SK-N-SH treated with all-trans-retinoic acid at 6 μM for 48 hours (cell line): Measurements from ENCODE around the gene CHDH.

Experiments used
- ATAC-seq: fragments of 200-7000 bp; cut with Tn5 transposase; 3 replicates; pipeline ENCODE4 v1.9.1; 2020; ENCODE audit warnings: mild to moderate bottlenecking, moderate library complexity
- CSDC2 ChIP-seq: fragments of 250-450 bp; sonication (Bioruptor Pico); IDR thresholded peaks from 2 replicates; pipeline ENCODE4 v1.5.0; 2020; ENCODE audit warnings: mild to moderate bottlenecking, moderate library complexity
- ISL1 ChIP-seq: fragments of 250-450 bp; sonication (Bioruptor Pico); IDR thresholded peaks from 2 replicates; pipeline ENCODE4 v2.1.2; 2022; ENCODE audit warnings: mild to moderate bottlenecking, moderate library complexity
- OSR1 ChIP-seq: fragments of 250-450 bp; sonication (Bioruptor Pico); IDR thresholded peaks from 2 replicates; pipeline ENCODE4 v1.8.0; 2022; ENCODE audit warnings: moderate library complexity, mild to moderate bottlenecking, inconsistent platforms
- PPARA ChIP-seq: fragments of 250-450 bp; sonication (Bioruptor Pico); IDR thresholded peaks from 2 replicates; pipeline ENCODE4 v1.5.0; 2020; ENCODE audit warnings: mild to moderate bottlenecking, borderline replicate concordance
- RARB ChIP-seq: fragments of 250-450 bp; sonication (Bioruptor Pico); IDR thresholded peaks from 2 replicates; pipeline ENCODE4 v1.8.0; 2021; ENCODE audit warnings: mild to moderate bottlenecking, moderate library complexity
- SNAI2 ChIP-seq: fragments of 250-450 bp; sonication (Bioruptor Pico); IDR thresholded peaks from 2 replicates; pipeline ENCODE4 v1.5.0; 2020; ENCODE audit warnings: mild to moderate bottlenecking, moderate library complexity
- TCF4 ChIP-seq: fragments of 250-450 bp; sonication (Bioruptor Pico); IDR thresholded peaks from 2 replicates; pipeline ENCODE4 v1.8.0; 2021; ENCODE audit warnings: mild to moderate bottlenecking, moderate library complexity, borderline replicate concordance
- TOX ChIP-seq: fragments of 250-450 bp; sonication (Bioruptor Pico); IDR thresholded peaks from 2 replicates; pipeline ENCODE4 v1.8.0; 2021; ENCODE audit warnings: mild to moderate bottlenecking, moderate library complexity, borderline replicate concordance
- ZC3H10 ChIP-seq: fragments of 250-450 bp; sonication (Bioruptor Pico); IDR thresholded peaks from 2 replicates; pipeline ENCODE4 v1.5.1; 2021; ENCODE audit warnings: mild to moderate bottlenecking, moderate library complexity
- ZFP3 ChIP-seq: fragments of 250-450 bp; sonication (Bioruptor Pico); IDR thresholded peaks from 2 replicates; pipeline ENCODE4 v1.5.0; 2020; ENCODE audit warnings: mild to moderate bottlenecking, moderate library complexity
- ZFP30 ChIP-seq: fragments of 450-650 bp; formaldehyde crosslinking; IDR thresholded peaks from 2 replicates; pipeline ENCODE4 v1.5.0; 2022; ENCODE audit warnings: mild to moderate bottlenecking, moderate library complexity
- ZNF565 ChIP-seq: fragments of 450-650 bp; formaldehyde crosslinking; conservative IDR thresholded peaks from 2 replicates; pipeline ENCODE4 v1.5.0; 2020; ENCODE audit warnings: low read depth, mild to moderate bottlenecking, moderate library complexity
- ZNF70 ChIP-seq: fragments of 450-650 bp; formaldehyde crosslinking; IDR thresholded peaks from 2 replicates; pipeline ENCODE4 v1.5.0; 2020; ENCODE audit warnings: mild to moderate bottlenecking, moderate library complexity
- TF ChIP-seq, protein P1 (sequence below): fragments of 250-450 bp; sonication (Bioruptor Pico); IDR thresholded peaks from 2 replicates; pipeline ENCODE4 v1.5.1; 2021; ENCODE audit warnings: mild to moderate bottlenecking, moderate library complexity
- TF ChIP-seq, protein P2 (sequence below): fragments of 250-450 bp; sonication (Bioruptor Pico); IDR thresholded peaks from 2 replicates; pipeline ENCODE4 v1.5.0; 2020; ENCODE audit warnings: mild to moderate bottlenecking, moderate library complexity
- TF ChIP-seq, protein P3 (sequence below): fragments of 250-450 bp; sonication (Bioruptor Pico); IDR thresholded peaks from 2 replicates; pipeline ENCODE4 v1.8.0; 2021; ENCODE audit warnings: low read depth, mild to moderate bottlenecking, moderate library complexity, borderline replicate concordance
- TF ChIP-seq, protein P4 (sequence below): fragments of 250-450 bp; sonication (Bioruptor Pico); IDR thresholded peaks from 2 replicates; pipeline ENCODE4 v1.8.0; 2020; ENCODE audit warnings: mild to moderate bottlenecking, moderate library complexity, borderline replicate concordance

Gene CHDH

DNA sequence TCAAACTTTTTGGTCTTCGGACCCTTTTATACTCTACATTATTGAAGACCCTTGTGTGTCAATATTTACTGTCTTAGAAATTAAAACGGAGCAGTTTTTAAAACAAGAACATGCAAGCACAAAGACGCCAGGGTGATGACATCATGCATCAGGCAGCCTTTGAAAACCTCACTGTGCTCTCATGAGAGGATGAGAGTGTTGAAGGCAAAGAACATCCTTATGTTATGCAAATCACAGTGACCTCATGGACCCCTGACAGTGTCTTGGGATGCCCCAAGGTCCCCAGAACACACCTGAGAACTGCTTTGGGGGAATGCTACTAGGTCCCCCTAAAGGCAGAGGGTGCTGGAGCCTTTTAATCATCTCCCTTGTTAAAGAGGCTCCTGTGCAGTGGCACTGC, 51.6 kb downstream of the CHDH start (continued):
- TF ChIP-seq, protein P1, sequence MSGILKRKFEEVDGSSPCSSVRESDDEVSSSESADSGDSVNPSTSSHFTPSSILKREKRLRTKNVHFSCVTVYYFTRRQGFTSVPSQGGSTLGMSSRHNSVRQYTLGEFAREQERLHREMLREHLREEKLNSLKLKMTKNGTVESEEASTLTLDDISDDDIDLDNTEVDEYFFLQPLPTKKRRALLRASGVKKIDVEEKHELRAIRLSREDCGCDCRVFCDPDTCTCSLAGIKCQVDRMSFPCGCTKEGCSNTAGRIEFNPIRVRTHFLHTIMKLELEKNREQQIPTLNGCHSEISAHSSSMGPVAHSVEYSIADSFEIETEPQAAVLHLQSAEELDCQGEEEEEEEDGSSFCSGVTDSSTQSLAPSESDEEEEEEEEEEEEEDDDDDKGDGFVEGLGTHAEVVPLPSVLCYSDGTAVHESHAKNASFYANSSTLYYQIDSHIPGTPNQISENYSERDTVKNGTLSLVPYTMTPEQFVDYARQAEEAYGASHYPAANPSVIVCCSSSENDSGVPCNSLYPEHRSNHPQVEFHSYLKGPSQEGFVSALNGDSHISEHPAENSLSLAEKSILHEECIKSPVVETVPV (CRISPR knock-in tag): no peak
- TF ChIP-seq ZNF70: no peak
- TF ChIP-seq, protein P2, sequence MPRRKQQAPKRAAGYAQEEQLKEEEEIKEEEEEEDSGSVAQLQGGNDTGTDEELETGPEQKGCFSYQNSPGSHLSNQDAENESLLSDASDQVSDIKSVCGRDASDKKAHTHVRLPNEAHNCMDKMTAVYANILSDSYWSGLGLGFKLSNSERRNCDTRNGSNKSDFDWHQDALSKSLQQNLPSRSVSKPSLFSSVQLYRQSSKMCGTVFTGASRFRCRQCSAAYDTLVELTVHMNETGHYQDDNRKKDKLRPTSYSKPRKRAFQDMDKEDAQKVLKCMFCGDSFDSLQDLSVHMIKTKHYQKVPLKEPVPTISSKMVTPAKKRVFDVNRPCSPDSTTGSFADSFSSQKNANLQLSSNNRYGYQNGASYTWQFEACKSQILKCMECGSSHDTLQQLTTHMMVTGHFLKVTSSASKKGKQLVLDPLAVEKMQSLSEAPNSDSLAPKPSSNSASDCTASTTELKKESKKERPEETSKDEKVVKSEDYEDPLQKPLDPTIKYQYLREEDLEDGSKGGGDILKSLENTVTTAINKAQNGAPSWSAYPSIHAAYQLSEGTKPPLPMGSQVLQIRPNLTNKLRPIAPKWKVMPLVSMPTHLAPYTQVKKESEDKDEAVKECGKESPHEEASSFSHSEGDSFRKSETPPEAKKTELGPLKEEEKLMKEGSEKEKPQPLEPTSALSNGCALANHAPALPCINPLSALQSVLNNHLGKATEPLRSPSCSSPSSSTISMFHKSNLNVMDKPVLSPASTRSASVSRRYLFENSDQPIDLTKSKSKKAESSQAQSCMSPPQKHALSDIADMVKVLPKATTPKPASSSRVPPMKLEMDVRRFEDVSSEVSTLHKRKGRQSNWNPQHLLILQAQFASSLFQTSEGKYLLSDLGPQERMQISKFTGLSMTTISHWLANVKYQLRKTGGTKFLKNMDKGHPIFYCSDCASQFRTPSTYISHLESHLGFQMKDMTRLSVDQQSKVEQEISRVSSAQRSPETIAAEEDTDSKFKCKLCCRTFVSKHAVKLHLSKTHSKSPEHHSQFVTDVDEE (CRISPR knock-in tag): no peak
- no peak for TF ChIP-seq ZFP30 (CRISPR knock-in tag)

GRCh38 chr3:53792866-53793265, 53.4 kb downstream of the CHDH start:
- ATAC-seq: no peak
- TF ChIP-seq ZNF565 (CRISPR knock-in tag): no peak
- TF ChIP-seq RARB (CRISPR knock-in tag): no peak
- TF ChIP-seq CSDC2 (CRISPR knock-in tag): no peak
- no peak for TF ChIP-seq TOX (CRISPR knock-in tag)
- TF ChIP-seq, protein P3, sequence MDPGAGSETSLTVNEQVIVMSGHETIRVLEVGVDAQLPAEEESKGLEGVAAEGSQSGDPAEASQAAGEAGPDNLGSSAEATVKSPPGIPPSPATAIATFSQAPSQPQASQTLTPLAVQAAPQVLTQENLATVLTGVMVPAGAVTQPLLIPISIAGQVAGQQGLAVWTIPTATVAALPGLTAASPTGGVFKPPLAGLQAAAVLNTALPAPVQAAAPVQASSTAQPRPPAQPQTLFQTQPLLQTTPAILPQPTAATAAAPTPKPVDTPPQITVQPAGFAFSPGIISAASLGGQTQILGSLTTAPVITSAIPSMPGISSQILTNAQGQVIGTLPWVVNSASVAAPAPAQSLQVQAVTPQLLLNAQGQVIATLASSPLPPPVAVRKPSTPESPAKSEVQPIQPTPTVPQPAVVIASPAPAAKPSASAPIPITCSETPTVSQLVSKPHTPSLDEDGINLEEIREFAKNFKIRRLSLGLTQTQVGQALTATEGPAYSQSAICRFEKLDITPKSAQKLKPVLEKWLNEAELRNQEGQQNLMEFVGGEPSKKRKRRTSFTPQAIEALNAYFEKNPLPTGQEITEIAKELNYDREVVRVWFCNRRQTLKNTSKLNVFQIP (CRISPR knock-in tag): no peak
- TF ChIP-seq PPARA (CRISPR knock-in tag): no peak
- no peak for TF ChIP-seq ZC3H10 (CRISPR knock-in tag)
- TF ChIP-seq TCF4 (CRISPR knock-in tag): no peak
- TF ChIP-seq, protein P4, sequence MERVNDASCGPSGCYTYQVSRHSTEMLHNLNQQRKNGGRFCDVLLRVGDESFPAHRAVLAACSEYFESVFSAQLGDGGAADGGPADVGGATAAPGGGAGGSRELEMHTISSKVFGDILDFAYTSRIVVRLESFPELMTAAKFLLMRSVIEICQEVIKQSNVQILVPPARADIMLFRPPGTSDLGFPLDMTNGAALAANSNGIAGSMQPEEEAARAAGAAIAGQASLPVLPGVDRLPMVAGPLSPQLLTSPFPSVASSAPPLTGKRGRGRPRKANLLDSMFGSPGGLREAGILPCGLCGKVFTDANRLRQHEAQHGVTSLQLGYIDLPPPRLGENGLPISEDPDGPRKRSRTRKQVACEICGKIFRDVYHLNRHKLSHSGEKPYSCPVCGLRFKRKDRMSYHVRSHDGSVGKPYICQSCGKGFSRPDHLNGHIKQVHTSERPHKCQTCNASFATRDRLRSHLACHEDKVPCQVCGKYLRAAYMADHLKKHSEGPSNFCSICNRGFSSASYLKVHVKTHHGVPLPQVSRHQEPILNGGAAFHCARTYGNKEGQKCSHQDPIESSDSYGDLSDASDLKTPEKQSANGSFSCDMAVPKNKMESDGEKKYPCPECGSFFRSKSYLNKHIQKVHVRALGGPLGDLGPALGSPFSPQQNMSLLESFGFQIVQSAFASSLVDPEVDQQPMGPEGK (CRISPR knock-in tag): no peak
- no peak for TF ChIP-seq ZFP3 (CRISPR knock-in tag)
- TF ChIP-seq, protein P2 (CRISPR knock-in tag): no peak
- TF ChIP-seq, protein P1 (CRISPR knock-in tag): no peak
- no peak for TF ChIP-seq ISL1
- TF ChIP-seq SNAI2 (CRISPR knock-in tag): no peak

DNA sequence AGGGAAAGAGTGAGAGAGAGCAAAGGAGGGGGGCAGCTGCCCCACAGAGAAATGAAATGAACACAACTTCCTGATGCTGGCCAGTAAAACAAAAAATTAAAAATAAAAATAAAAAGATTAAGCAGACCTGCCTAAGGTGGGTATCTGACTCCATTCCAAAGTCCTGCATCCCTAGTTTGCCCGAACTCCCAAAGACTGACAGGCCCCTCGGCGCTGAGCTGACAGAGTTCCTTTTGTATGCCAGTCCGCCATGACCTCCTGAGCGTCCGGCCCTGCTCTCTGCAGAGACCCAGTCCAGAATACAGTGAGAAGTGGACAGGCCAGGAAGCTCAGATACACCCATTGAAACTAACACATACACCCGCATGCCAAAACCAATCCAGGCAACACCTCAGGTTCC, 54.9 kb downstream of the CHDH start:
- ATAC-seq: no peak
- no peak for TF ChIP-seq ZFP3 (CRISPR knock-in tag)
- no peak for TF ChIP-seq CSDC2 (CRISPR knock-in tag)
- TF ChIP-seq OSR1 (CRISPR knock-in tag): no peak
